Natural killer cell (primary cell): ENCODE measurements around the gene FPR2. TPM values are rescaled to one million over a fixed set of nuclear protein-coding genes. Genes with fewer than 3 reads are reported as not detected.

Experiments
- ATAC-seq, 3 donors: fragments of 150-1000 bp in 2 of 3; fragments of 200-7000 bp in 1 of 3; cut with Tn5 transposase; 1 replicate in 1 of 3; 2 replicates in 2 of 3; pipeline ENCODE4 v1.10.0; 2021; ENCODE audit warnings: mild to moderate bottlenecking in 2 of 3, moderate library complexity in 2 of 3
- DNase-seq, 2 donors: peaks; one replicate each; pipeline versions ENCODE4 v3.0.0 to v3.0.0-alpha.2; 2013 to 2021; ENCODE audit warnings: mixed read lengths in 1 of 2
- H3K27ac ChIP-seq: one replicate; pipeline ENCODE4 v1.5.1; 2013; ENCODE audit warnings: mild to moderate bottlenecking, low read length
- H3K27me3 ChIP-seq: one replicate; pipeline ENCODE4 v1.6.1; 2013; ENCODE audit warnings: low read length; ENCODE audit not compliant: control insufficient read depth, insufficient read depth
- H3K36me3 ChIP-seq: one replicate; pipeline ENCODE4 v1.6.1; 2013; ENCODE audit warnings: low read length; ENCODE audit not compliant: control insufficient read depth, insufficient read depth
- H3K4me1 ChIP-seq: one replicate; pipeline ENCODE4 v1.6.1; 2013; ENCODE audit warnings: low read length; ENCODE audit not compliant: control insufficient read depth, insufficient read depth
- H3K4me3 ChIP-seq: one replicate; pipeline ENCODE4 v1.5.1; 2013; ENCODE audit warnings: low read length
- H3K9me3 ChIP-seq: one replicate; pipeline ENCODE4 v1.6.1; 2013; ENCODE audit warnings: low read length; ENCODE audit not compliant: control insufficient read depth, insufficient read depth
- H3K27ac Mint-ChIP-seq, 2 donors: one replicate each; pipeline ENCODE4 v1.8.0; 2022; ENCODE audit warnings: mild to moderate bottlenecking in 2 of 2, mixed read lengths in 2 of 2, moderate library complexity in 1 of 2
- H3K27me3 Mint-ChIP-seq, 2 donors: one replicate each; pipeline ENCODE4 v1.8.0; 2022; ENCODE audit warnings: low read depth in 2 of 2, mixed read lengths in 2 of 2
- H3K36me3 Mint-ChIP-seq: one replicate; pipeline ENCODE4 v1.8.0; 2022; ENCODE audit warnings: mixed read lengths
- H3K4me1 Mint-ChIP-seq, 2 donors: one replicate each; pipeline ENCODE4 v1.8.0; 2022; ENCODE audit warnings: mixed read lengths in 2 of 2
- H3K4me3 Mint-ChIP-seq: one replicate; pipeline ENCODE4 v1.8.0; 2022; ENCODE audit warnings: mild to moderate bottlenecking, moderate library complexity, mixed read lengths
- H3K9me3 Mint-ChIP-seq, 2 donors: one replicate each; pipeline ENCODE4 v1.8.0; 2022; ENCODE audit warnings: mixed read lengths in 2 of 2
- CTCF ChIP-seq: fragments of 200-600 bp; IDR thresholded peaks from one replicate; pipeline ENCODE4 v1.8.0; 2022; ENCODE audit warnings: antibody characterized with exemption
- WGBS: methylation state at CpG from one replicate; pipeline ENCODE4 v1.1.7; 2013; ENCODE audit warnings: missing lambda C conversion rate; ENCODE audit not compliant: insufficient coverage; 5-methylcytosine and 5-hydroxymethylcytosine counted together
- intact Hi-C: fragments of 100-400 bp; cut with micrococcal nuclease; formaldehyde crosslinking; loops from one replicate; pipeline ENCODE4 v1.14.2; 2022
- total RNA-seq, 4 donors: library from RNA; stranded (reverse); fragments of 120-200 nt in 1 of 4; gene quantifications; one replicate each; pipeline versions ENCODE4 v1.2.3 to v1.2.4, GENCODE V29; 2013 to 2022

The FPR2 gene
- total RNA-seq, 3 donors from 2014 or later (not counting 1 experiment from before 2014, with no cell fraction given) = 0.28 to 2.1 (median 0.59) TPM

GRCh38 chr19:51716925-51717324 lies 44.1 kb upstream of the FPR2 start:
- Histone ChIP-seq H3K27me3 (peaks cover 9% of the 10 kb centered on the region), H3K9me3 (no peaks in the 10 kb centered on the region), H3K36me3 (no peaks in the 10 kb centered on the region), H3K4me3 (no peak overlapping the region), H3K27ac (no peak overlapping the region), H3K4me1 (no peaks in the 10 kb centered on the region)
- Mint-ChIP-seq H3K4me3 (no peak overlapping the region), H3K9me3 (peaks cover 0 to 6% of the 10 kb centered on the region in 2 donors), H3K27ac (no peak overlapping the region), H3K27me3 (peaks cover 17 to 35% of the 10 kb centered on the region in 2 donors), H3K36me3 (no peaks in the 10 kb centered on the region), H3K4me1 (peaks cover 0 to 10% of the 10 kb centered on the region in 2 donors)
- ATAC-seq (no peak), DNase-seq (no peak)
- intact Hi-C loops = no loop called here
- TF ChIP-seq CTCF = no peak
- 90% methylated on average over 11 of the region's 11 CpGs for WGBS

- no peak for DNase-seq
- Histone ChIP-seq H3K9me3 (no peaks in the 10 kb centered on the region), H3K36me3 (no peaks in the 10 kb centered on the region), H3K4me3 (no peak overlapping the region), H3K4me1 (no peaks in the 10 kb centered on the region), H3K27ac (no peak overlapping the region), H3K27me3 (peaks cover 9% of the 10 kb centered on the region)
- no peak overlapping the region for H3K4me3 Mint-ChIP-seq
- H3K27me3 Mint-ChIP-seq = peaks cover 33 to 42% of the 10 kb centered on the region in 2 donors
- no peaks in the 10 kb centered on the region for H3K36me3 Mint-ChIP-seq
- intact Hi-C loops = no loop called here
- TF ChIP-seq CTCF = no peak
- H3K9me3 Mint-ChIP-seq = peaks cover 0 to 6% of the 10 kb centered on the region in 2 donors
- no peak overlapping the region for H3K27ac Mint-ChIP-seq
- peaks cover 0 to 10% of the 10 kb centered on the region in 2 donors for H3K4me1 Mint-ChIP-seq
- 10% methylated on average over 83 of the region's 83 CpGs for WGBS
- no peak for ATAC-seq
Measured at GRCh38 chr19:51719251-51719988, 41.6 kb upstream of the FPR2 start.

- no peaks in the 10 kb centered on the region for H3K36me3 Mint-ChIP-seq
- Histone ChIP-seq H3K36me3 (no peaks in the 10 kb centered on the region), H3K4me3 (no peak overlapping the region), H3K4me1 (no peaks in the 10 kb centered on the region), H3K27me3 (peaks cover 9% of the 10 kb centered on the region), H3K9me3 (no peaks in the 10 kb centered on the region), H3K27ac (no peak overlapping the region)
- ATAC-seq = no peak
- DNase-seq = no peak
- H3K4me1 Mint-ChIP-seq = peaks cover 0 to 10% of the 10 kb centered on the region in 2 donors
- 91% methylated on average over 5 of the region's 7 CpGs for WGBS
- intact Hi-C loops = no loop called here
- H3K27me3 Mint-ChIP-seq = peaks cover 43 to 48% of the 10 kb centered on the region in 2 donors
- no peaks in the 10 kb centered on the region for H3K9me3 Mint-ChIP-seq
- no peak overlapping the region for H3K27ac Mint-ChIP-seq
- TF ChIP-seq CTCF = no peak
- H3K4me3 Mint-ChIP-seq = no peak overlapping the region
Measured at GRCh38 chr19:51721905-51722304, 39.1 kb upstream of the FPR2 start.

- intact Hi-C loops = no loop called here
- no peak for ATAC-seq
Measured at GRCh38 chr19:51722492-51722891, 38.5 kb upstream of the FPR2 start.

More at GRCh38 chr19:51722492-51722891, 38.5 kb upstream of the FPR2 start:
- no peak for TF ChIP-seq CTCF
- peaks cover 0 to 10% of the 10 kb centered on the region in 2 donors for H3K4me1 Mint-ChIP-seq
- no peaks in the 10 kb centered on the region for H3K36me3 Mint-ChIP-seq
- Histone ChIP-seq H3K27me3 (peaks cover 9% of the 10 kb centered on the region), H3K4me1 (no peaks in the 10 kb centered on the region), H3K4me3 (no peak overlapping the region), H3K27ac (no peak overlapping the region), H3K36me3 (no peaks in the 10 kb centered on the region), H3K9me3 (no peaks in the 10 kb centered on the region)
- H3K27me3 Mint-ChIP-seq = peaks cover 46 to 48% of the 10 kb centered on the region in 2 donors
- WGBS = 56% methylated on average over 2 of the region's 2 CpGs
- no peak overlapping the region for H3K4me3 Mint-ChIP-seq
- DNase-seq = no peak
- no peaks in the 10 kb centered on the region for H3K9me3 Mint-ChIP-seq
- H3K27ac Mint-ChIP-seq = no peak overlapping the region
